GM23338 (cell line): ENCODE data around the gene IQCE.

Source experiments
- CREB1 ChIP-seq: fragments of 250-450 bp; sonication (Bioruptor Pico); IDR thresholded peaks from 2 replicates; pipeline ENCODE4 v1.5.0; 2020; ENCODE audit warnings: low read depth, mild to moderate bottlenecking, moderate library complexity
- CTCF ChIP-seq, 2 experiments: fragments of 200-600 bp in 1 of 2; sonication (generic) in 1 of 2; conservative IDR thresholded peaks; 2 replicates each; pipeline versions ENCODE4 v1.5.1 to v1.6.1; 2016 to 2017; ENCODE audit warnings: antibody characterized with exemption in 2 of 2, low read depth in 2 of 2, mild to moderate bottlenecking in 2 of 2, moderate library complexity in 1 of 2
- ETS1 ChIP-seq: IDR thresholded peaks from 2 replicates; pipeline ENCODE4 v1.6.1; 2016; ENCODE audit warnings: antibody characterized with exemption
- EZH2 ChIP-seq: fragments of 200-600 bp; sonication (generic); IDR thresholded peaks from one replicate; pipeline ENCODE4 v1.8.0; 2017; ENCODE audit warnings: antibody characterized with exemption, mild to moderate bottlenecking, low read depth; ENCODE audit not compliant: unreplicated experiment
- EZH2phosphoT487 ChIP-seq: fragments of 200-600 bp; sonication (generic); IDR thresholded peaks from one replicate; pipeline ENCODE4 v1.8.1; 2018; ENCODE audit warnings: antibody characterized with exemption; ENCODE audit not compliant: unreplicated experiment
- NANOG ChIP-seq: IDR thresholded peaks from 2 replicates; pipeline ENCODE4 v1.6.1; 2016; ENCODE audit warnings: antibody characterized with exemption, borderline replicate concordance
- POLR2AphosphoS5 ChIP-seq: IDR thresholded peaks from 2 replicates; pipeline ENCODE4 v1.6.1; 2016; ENCODE audit warnings: antibody characterized with exemption, low read depth
- REST ChIP-seq: IDR thresholded peaks from one replicate; pipeline ENCODE4 v1.6.1; 2018; ENCODE audit warnings: antibody characterized with exemption; ENCODE audit not compliant: unreplicated experiment
- ZNF114 ChIP-seq: fragments of 250-450 bp; sonication (Bioruptor Pico); IDR thresholded peaks from 2 replicates; pipeline ENCODE4 v1.5.0; 2020; ENCODE audit warnings: mild to moderate bottlenecking, moderate library complexity
- ZNF462 ChIP-seq: fragments of 250-450 bp; sonication (Bioruptor Pico); IDR thresholded peaks from 2 replicates; pipeline ENCODE4 v1.5.0; 2020; ENCODE audit warnings: mild to moderate bottlenecking, moderate library complexity

GRCh38 chr7:2509298-2509906, 49.4 kb upstream of the IQCE start:
- TF ChIP-seq CTCF (conservative IDR thresholded peaks at IDR 0.05; ENCODE audit: low read depth in 2 of 2) (no peak), POLR2AphosphoS5 (no peak), EZH2phosphoT487 (no peak), REST (no peak), EZH2 (no peak), ZNF462 (CRISPR knock-in tag) (no peak), ETS1 (no peak), ZNF114 (no peak), NANOG (no peak), CREB1 (no peak)
